Measurements from ENCODE around the gene TAF11L11.
"Not testable (repeated sequence)": the region's sequence is repeated elsewhere in the genome, so short reads cannot be mapped to it uniquely, and the experiment has no call there.

TAF11L11 gene

GRCh38 chr5:17603880-17604279 lies at the start of gene TAF11L11:
TSS of gene TAF11L11 (plus strand) at chr5:17604183.
- DNase-seq: not testable (repeated sequence)

- DNase-seq: not testable (repeated sequence)
Measured at GRCh38 chr5:17585658-17586057, 18.3 kb upstream of the TAF11L11 start, which contains the start of gene TAF11L7. TSS of gene TAF11L7 (minus strand) at chr5:17585758.

GRCh38 chr5:17590860-17591259 lies 13.1 kb upstream of the TAF11L11 start, which contains the start of gene TAF11L8:
TSS of gene TAF11L8 (minus strand) at chr5:17590960.
- not testable (repeated sequence) for DNase-seq

GRCh38 chr5:17594255-17594654 lies 9.7 kb upstream of the TAF11L11 start, which contains the start of gene TAF11L9:
TSS of gene TAF11L9 (minus strand) at chr5:17594394.
- not testable (repeated sequence) for DNase-seq

- not testable (repeated sequence) for DNase-seq
Measured at GRCh38 chr5:17597728-17598127, 6.3 kb upstream of the TAF11L11 start, which contains the start of gene TAF11L10. TSS of gene TAF11L10 (minus strand) at chr5:17597828.

GRCh38 chr5:17604951-17605350 lies 968 bp downstream of the TAF11L11 start:
- DNase-seq: no peak

- DNase-seq: not testable (repeated sequence)
Measured at GRCh38 chr5:17607461-17607860, 3.5 kb downstream of the TAF11L11 start.

GRCh38 chr5:17610092-17610491 lies 6.1 kb downstream of the TAF11L11 start, which contains the start of gene TAF11L12:
TSS of gene TAF11L12 (plus strand) at chr5:17610392.
- not testable (repeated sequence) for DNase-seq

- no peak for DNase-seq
Measured at GRCh38 chr5:17614872-17615605, 11.1 kb downstream of the TAF11L11 start.

GRCh38 chr5:17619354-17619753 lies 15.4 kb downstream of the TAF11L11 start:
- DNase-seq: no peak

GRCh38 chr5:17620627-17621026 lies 16.6 kb downstream of the TAF11L11 start:
- DNase-seq: no peak

GRCh38 chr5:17625686-17626085 lies 21.7 kb downstream of the TAF11L11 start:
- no peak for DNase-seq

- not testable (repeated sequence) for DNase-seq
Measured at GRCh38 chr5:17631788-17632187, 27.8 kb downstream of the TAF11L11 start, which contains the start of gene TAF11L13. TSS of gene TAF11L13 (plus strand) at chr5:17632088.

GRCh38 chr5:17634160-17634559 lies 30.2 kb downstream of the TAF11L11 start, which contains the start of gene TAF11L14:
TSS of gene TAF11L14 (plus strand) at chr5:17634460.
- no peak for DNase-seq

- DNase-seq: not testable (repeated sequence)
Measured at GRCh38 chr5:17649232-17649631, 45.2 kb downstream of the TAF11L11 start.

GRCh38 chr5:17655201-17655759 lies 51.3 kb downstream of the TAF11L11 start:
- DNase-seq: not testable (repeated sequence)
